ENCODE results near the gene ZNF30. TPM values are rescaled to one million over a fixed set of nuclear protein-coding genes. Genes with fewer than 3 reads are reported as not detected.

The ZNF30 gene
- total RNA-seq, 1 donor from 2014 or later: 3.6 TPM

GRCh38 chr19:34936184-34936583 lies 9.5 kb downstream of the ZNF30 start:
- H3K27me3 Mint-ChIP-seq: no peaks in the 10 kb centered on the region
- no peaks in the 10 kb centered on the region for H3K4me1 Mint-ChIP-seq
- peaks cover 11% of the 10 kb centered on the region for H3K9me3 Mint-ChIP-seq
- H3K4me3 Mint-ChIP-seq: no peak overlapping the region
- no peak for DNase-seq
- intact Hi-C loops (cut with micrococcal nuclease): no loop called here
- no peak overlapping the region for H3K27ac Mint-ChIP-seq
- peaks cover 51% of the 10 kb centered on the region for H3K36me3 Mint-ChIP-seq (ENCODE audit: low read depth)

- Mint-ChIP-seq H3K9me3 (peaks cover 18% of the 10 kb centered on the region), H3K27ac (no peak overlapping the region), H3K4me1 (no peaks in the 10 kb centered on the region), H3K27me3 (no peaks in the 10 kb centered on the region), H3K36me3 (ENCODE audit: low read depth) (peaks cover 55% of the 10 kb centered on the region), H3K4me3 (no peak overlapping the region)
- intact Hi-C loops (cut with micrococcal nuclease): no loop called here
- no peak for DNase-seq
Observed at GRCh38 chr19:34938886-34939285, 12.2 kb downstream of the ZNF30 start.

- H3K9me3 Mint-ChIP-seq: peaks cover 34% of the 10 kb centered on the region
- H3K36me3 Mint-ChIP-seq (ENCODE audit: low read depth): peaks cover 47% of the 10 kb centered on the region
Observed at GRCh38 chr19:34943861-34944573, 17.3 kb downstream of the ZNF30 start.

GRCh38 chr19:34953092-34953491 lies 26.4 kb downstream of the ZNF30 start:
- intact Hi-C loops (cut with micrococcal nuclease): no loop called here
- no peaks in the 10 kb centered on the region for H3K4me1 Mint-ChIP-seq
- no peak overlapping the region for H3K4me3 Mint-ChIP-seq
- no peaks in the 10 kb centered on the region for H3K27me3 Mint-ChIP-seq
- H3K9me3 Mint-ChIP-seq: peaks cover 44% of the 10 kb centered on the region
- H3K27ac Mint-ChIP-seq: no peak overlapping the region
- no peak for DNase-seq
- H3K36me3 Mint-ChIP-seq (ENCODE audit: low read depth): peaks cover 63% of the 10 kb centered on the region

More at GRCh38 chr19:34943861-34944573, 17.3 kb downstream of the ZNF30 start:
- DNase-seq: no peak
- Mint-ChIP-seq H3K27me3 (no peaks in the 10 kb centered on the region), H3K4me1 (no peaks in the 10 kb centered on the region), H3K27ac (no peak overlapping the region), H3K4me3 (no peak overlapping the region)
- intact Hi-C loops (cut with micrococcal nuclease): no loop called here

- H3K27me3 Mint-ChIP-seq: no peaks in the 10 kb centered on the region
- H3K36me3 Mint-ChIP-seq (ENCODE audit: low read depth): peaks cover 89% of the 10 kb centered on the region
- no peak overlapping the region for H3K27ac Mint-ChIP-seq
- H3K4me1 Mint-ChIP-seq: peaks cover 15% of the 10 kb centered on the region
- H3K9me3 Mint-ChIP-seq: peaks cover 52% of the 10 kb centered on the region
- no peak overlapping the region for H3K4me3 Mint-ChIP-seq
- intact Hi-C loops (cut with micrococcal nuclease): no loop called here
- DNase-seq: no peak
Observed at GRCh38 chr19:34957830-34958751, 31.4 kb downstream of the ZNF30 start.

GRCh38 chr19:34959021-34959420 lies 32.3 kb downstream of the ZNF30 start:
- H3K4me3 Mint-ChIP-seq: no peak overlapping the region
- H3K27me3 Mint-ChIP-seq: no peaks in the 10 kb centered on the region
- no peak for DNase-seq
- peaks cover 46% of the 10 kb centered on the region for H3K9me3 Mint-ChIP-seq
- H3K4me1 Mint-ChIP-seq: peaks cover 18% of the 10 kb centered on the region
- no peak overlapping the region for H3K27ac Mint-ChIP-seq
- intact Hi-C loops (cut with micrococcal nuclease): no loop called here
- H3K36me3 Mint-ChIP-seq (ENCODE audit: low read depth): peaks cover 85% of the 10 kb centered on the region

GRCh38 chr19:34960103-34960805 lies 33.6 kb downstream of the ZNF30 start:
- intact Hi-C loops (cut with micrococcal nuclease): no loop called here
- peaks cover 18% of the 10 kb centered on the region for H3K4me1 Mint-ChIP-seq
- no peak overlapping the region for H3K4me3 Mint-ChIP-seq
- DNase-seq: no peak
- H3K36me3 Mint-ChIP-seq (ENCODE audit: low read depth): peaks cover 78% of the 10 kb centered on the region
- H3K27me3 Mint-ChIP-seq: no peaks in the 10 kb centered on the region
- H3K9me3 Mint-ChIP-seq: peaks cover 41% of the 10 kb centered on the region
- peak overlapping the region; percentile 5 for H3K27ac Mint-ChIP-seq

GRCh38 chr19:34960940-34961679 lies 34.4 kb downstream of the ZNF30 start:
- Mint-ChIP-seq H3K36me3 (ENCODE audit: low read depth) (peaks cover 70% of the 10 kb centered on the region), H3K4me3 (no peak overlapping the region), H3K27me3 (no peaks in the 10 kb centered on the region), H3K27ac (no peak overlapping the region), H3K9me3 (peaks cover 40% of the 10 kb centered on the region), H3K4me1 (peaks cover 18% of the 10 kb centered on the region)
- no peak for DNase-seq
- intact Hi-C loops (cut with micrococcal nuclease): no loop called here

GRCh38 chr19:34961775-34962686 lies 35.3 kb downstream of the ZNF30 start:
- peak overlapping the region; percentile 96 for H3K4me3 Mint-ChIP-seq
- H3K9me3 Mint-ChIP-seq: peaks cover 34% of the 10 kb centered on the region
- DNase-seq: peak; percentile 77
- H3K4me1 Mint-ChIP-seq: peaks cover 18% of the 10 kb centered on the region
- intact Hi-C loops (cut with micrococcal nuclease): no loop called here
- H3K36me3 Mint-ChIP-seq (ENCODE audit: low read depth): peaks cover 62% of the 10 kb centered on the region
- H3K27ac Mint-ChIP-seq: peak overlapping the region; percentile 87
- no peaks in the 10 kb centered on the region for H3K27me3 Mint-ChIP-seq

GRCh38 chr19:34962687-34963572 lies 36.2 kb downstream of the ZNF30 start:
- Mint-ChIP-seq H3K4me1 (peaks cover 18% of the 10 kb centered on the region), H3K27me3 (no peaks in the 10 kb centered on the region), H3K27ac (peak overlapping the region; percentile 87), H3K4me3 (peak overlapping the region; percentile 96), H3K9me3 (peaks cover 33% of the 10 kb centered on the region), H3K36me3 (ENCODE audit: low read depth) (peaks cover 55% of the 10 kb centered on the region)
- peak; percentile 65 for DNase-seq
- intact Hi-C loops (cut with micrococcal nuclease): no loop called here

GRCh38 chr19:34963573-34964406 lies 37.1 kb downstream of the ZNF30 start, which contains the start of gene ZNF792:
Gene ZNF792 (minus strand): TSS chr19:34964229. CDS start chr19:34963662, 567 bp downstream.
- peak within 1 kb of the TSS; percentile 96 for H3K4me3 Mint-ChIP-seq
- peak within 1 kb of the TSS; percentile 87 for H3K27ac Mint-ChIP-seq
- peaks cover 18% of the 10 kb centered on the region for H3K4me1 Mint-ChIP-seq
- peaks cover 38% of the 10 kb centered on the region for H3K9me3 Mint-ChIP-seq
- intact Hi-C loops (cut with micrococcal nuclease): loop anchor here (1.0 kb wide), 1 partner anchor 10 kb away; no protein-coding TSS in a partner anchor
- H3K36me3 Mint-ChIP-seq (ENCODE audit: low read depth): peaks cover 46% of the 10 kb centered on the region
- H3K27me3 Mint-ChIP-seq: no peaks in the 10 kb centered on the region
- peak; percentile 84 for DNase-seq

Data from activated CD4-positive, alpha-beta T cell treated with anti-CD3 and anti-CD28 coated beads, Interleukin-2, amount 10 ng/mL, durations not matched to agents 24 days and 14 days (primary cell).